HepG2 (cell line): Measurements from ENCODE around the gene MYADML2. TPM values are rescaled to one million over a fixed set of nuclear protein-coding genes. Genes with fewer than 3 reads are reported as not detected.
A peak's percentile ranks its signal among the peaks of the same experiment; 100 is the strongest.

ENCODE experiments used
- ARID3A ChIP-seq: IDR thresholded peaks from 2 replicates; pipeline ENCODE4 v1.6.1; 2012; ENCODE audit warnings: low read depth, low read length, improper control_type of control experiment
- CBX2 ChIP-seq, 2 experiments: fragments of 200-600 bp in 1 of 2; sonication (generic); formaldehyde crosslinking in 1 of 2; IDR thresholded peaks; 2 replicates each; pipeline versions ENCODE4 v1.7.0 to v1.8.1; 2018 to 2022; ENCODE audit warnings: low read depth in 2 of 2, low read length in 1 of 2, mild to moderate bottlenecking in 1 of 2, missing genetic modification reagents in 1 of 2
- DMTF1 ChIP-seq: sonication (generic); formaldehyde crosslinking; IDR thresholded peaks from 2 replicates; pipeline ENCODE4 v1.4.0; 2020; ENCODE audit warnings: mild to moderate bottlenecking, missing genetic modification reagents
- FOXK1 ChIP-seq: sonication (generic); formaldehyde crosslinking; IDR thresholded peaks from 2 replicates; pipeline ENCODE4 v1.4.0; 2020; ENCODE audit warnings: low read depth, missing genetic modification reagents, borderline replicate concordance
- HES4 ChIP-seq: sonication (generic); formaldehyde crosslinking; IDR thresholded peaks from 2 replicates; pipeline ENCODE4 v1.9.0; 2021; ENCODE audit warnings: mild to moderate bottlenecking, missing genetic modification reagents, borderline replicate concordance
- MBNL3 ChIP-seq: fragments of 250-450 bp; sonication (Bioruptor Pico); conservative IDR thresholded peaks from 2 replicates; pipeline ENCODE4 v1.8.0; 2022; ENCODE audit warnings: mild to moderate bottlenecking, inconsistent platforms
- PITX1 ChIP-seq: sonication (generic); formaldehyde crosslinking; IDR thresholded peaks from 2 replicates; pipeline ENCODE4 v1.5.1; 2020; ENCODE audit warnings: mild to moderate bottlenecking, missing genetic modification reagents
- REST ChIP-seq, 2 experiments: IDR thresholded peaks; 2 replicates each; pipeline ENCODE4 v1.6.1; 2011 to 2012; ENCODE audit warnings: low read length in 2 of 2, borderline replicate concordance in 1 of 2, low read depth in 1 of 2, mild to moderate bottlenecking in 1 of 2, moderate library complexity in 1 of 2
- STAT5B ChIP-seq: sonication (generic); formaldehyde crosslinking; IDR thresholded peaks from 2 replicates; pipeline ENCODE4 v1.4.0; 2020; ENCODE audit warnings: missing genetic modification reagents
- U2AF1 ChIP-seq: fragments of 200-400 bp; formaldehyde crosslinking; optimal IDR thresholded peaks from 2 replicates; pipeline ENCODE3; 2017; ENCODE audit warnings: mild to moderate bottlenecking, low read depth, low read length
- ZGPAT ChIP-seq: IDR thresholded peaks from 2 replicates; pipeline ENCODE4 v1.6.1; 2016; ENCODE audit warnings: mild to moderate bottlenecking
- polyA plus RNA-seq, 8 experiments: library from polyadenylated mRNA; depleted of rRNA in 3 of 8; stranded (reverse) in 7 of 8; unstranded in 1 of 8; fragments of >200 nt; fragmentation: Illumina TruSeq in 4 of 8; extraction: Trizol in 4 of 8; gene quantifications; 2 replicates each; pipeline versions ENCODE4 v1.2.1 to v1.2.3, GENCODE V29; 2011 to 2016; ENCODE audit warnings: low read depth in 4 of 8, missing spikeins in 1 of 8, mixed read lengths in 1 of 8; ENCODE audit not compliant: insufficient read depth in 1 of 8
- total RNA-seq, 5 experiments: library from RNA; depleted of rRNA; stranded (reverse); fragments of >200 nt; fragmentation: Illumina TruSeq; extraction: Trizol; gene quantifications; 2 replicates each; pipeline ENCODE4 v1.2.3, GENCODE V29; 2016; ENCODE audit warnings: low read depth in 1 of 5
- TF ChIP-seq, protein P1 (sequence below): sonication (generic); formaldehyde crosslinking; IDR thresholded peaks from 2 replicates; pipeline ENCODE4 v1.5.0; 2020; ENCODE audit warnings: mild to moderate bottlenecking, missing genetic modification reagents
- TF ChIP-seq, protein P2 (sequence below): sonication (generic); formaldehyde crosslinking; IDR thresholded peaks from 2 replicates; pipeline ENCODE4 v1.5.1; 2020; ENCODE audit warnings: mild to moderate bottlenecking, moderate library complexity, missing genetic modification reagents

The MYADML2 gene
- total and polyA plus RNA-seq, 2 of the 13 experiments (the other 11 are each of a cell fraction or from before 2014, with no cell fraction given) = not detected

DNA sequence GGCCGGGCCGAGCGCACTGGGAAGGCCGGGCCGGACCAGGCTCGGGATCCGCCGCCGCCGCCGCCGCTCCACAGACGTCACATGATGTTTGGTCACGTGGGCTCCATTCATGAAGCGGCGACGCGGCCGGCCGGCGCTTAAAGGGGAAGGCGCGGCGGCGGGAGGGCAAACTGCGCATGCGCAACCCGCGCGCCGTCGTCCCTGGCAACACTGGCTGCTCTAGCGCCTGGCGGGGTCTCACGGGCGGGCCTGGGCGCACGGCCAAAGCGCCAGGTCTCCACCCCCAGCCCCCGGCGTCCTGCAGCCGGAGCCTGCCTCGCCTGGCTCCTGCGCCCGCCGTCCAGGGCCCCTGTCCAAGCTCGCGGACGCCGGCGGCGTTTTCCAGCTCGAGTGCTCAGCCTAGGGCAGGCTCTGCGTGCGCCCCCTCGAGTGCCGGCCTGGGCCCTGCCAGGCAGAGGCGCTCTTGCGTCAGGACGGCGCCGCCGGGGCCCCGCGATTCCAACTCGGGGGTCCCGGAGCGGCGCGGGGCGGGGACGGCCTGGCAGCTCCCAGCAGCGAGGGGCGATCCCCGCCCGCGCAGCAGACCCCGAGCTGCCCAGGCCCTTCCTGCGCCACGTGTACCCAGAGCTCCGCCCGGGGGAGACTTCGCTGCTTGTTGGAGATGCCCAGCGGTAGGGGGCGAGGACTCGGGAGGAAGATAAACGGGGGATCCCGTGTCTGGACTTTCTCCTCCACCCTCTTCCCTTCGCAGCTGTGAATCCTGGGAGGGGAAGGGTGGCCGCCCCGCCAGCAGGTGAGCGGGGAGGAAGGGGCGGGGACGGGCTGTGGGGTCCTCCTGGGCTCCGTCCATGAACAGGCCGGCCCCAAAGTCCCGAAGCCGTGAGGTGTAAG is 19.1 kb downstream of the MYADML2 start, which contains the start of gene MAFG (continued):
- TF ChIP-seq U2AF1 (no peak), STAT5B (no peak), ZGPAT (0 out of 2 replicates have a peak, but pooled peaks have one; percentile 31), CBX2 (IDR thresholded peaks at IDR 0.05; ENCODE audit: low read depth, low read length) (no peak), CBX2 (CRISPR knock-in tag; IDR thresholded peaks at IDR 0.05; ENCODE audit: low read depth) (no peak), FOXK1 (peak; percentile 77; the same call in 1 of the 2 replicates), REST (IDR thresholded peaks at IDR 0.05; ENCODE audit: borderline replicate concordance in 1 of 2, low read depth in 1 of 2, low read length in 2 of 2) (no peak), HES4 (no peak; the same call in 1 of the 2 replicates), MBNL3 (CRISPR knock-in tag) (no peak), ARID3A (no peak), DMTF1 (CRISPR knock-in tag) (no peak), PITX1 (CRISPR knock-in tag) (no peak; the same call in 1 of the 2 replicates)
- TF ChIP-seq, protein P1, sequence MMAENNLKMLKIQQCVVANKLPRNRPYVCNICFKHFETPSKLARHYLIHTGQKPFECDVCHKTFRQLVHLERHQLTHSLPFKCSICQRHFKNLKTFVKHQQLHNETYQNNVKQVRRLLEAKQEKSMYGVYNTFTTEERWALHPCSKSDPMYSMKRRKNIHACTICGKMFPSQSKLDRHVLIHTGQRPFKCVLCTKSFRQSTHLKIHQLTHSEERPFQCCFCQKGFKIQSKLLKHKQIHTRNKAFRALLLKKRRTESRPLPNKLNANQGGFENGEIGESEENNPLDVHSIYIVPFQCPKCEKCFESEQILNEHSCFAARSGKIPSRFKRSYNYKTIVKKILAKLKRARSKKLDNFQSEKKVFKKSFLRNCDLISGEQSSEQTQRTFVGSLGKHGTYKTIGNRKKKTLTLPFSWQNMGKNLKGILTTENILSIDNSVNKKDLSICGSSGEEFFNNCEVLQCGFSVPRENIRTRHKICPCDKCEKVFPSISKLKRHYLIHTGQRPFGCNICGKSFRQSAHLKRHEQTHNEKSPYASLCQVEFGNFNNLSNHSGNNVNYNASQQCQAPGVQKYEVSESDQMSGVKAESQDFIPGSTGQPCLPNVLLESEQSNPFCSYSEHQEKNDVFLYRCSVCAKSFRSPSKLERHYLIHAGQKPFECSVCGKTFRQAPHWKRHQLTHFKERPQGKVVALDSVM (CRISPR knock-in tag) = peak; percentile 15; the same call in 1 of the 2 replicates
- TF ChIP-seq, protein P2, sequence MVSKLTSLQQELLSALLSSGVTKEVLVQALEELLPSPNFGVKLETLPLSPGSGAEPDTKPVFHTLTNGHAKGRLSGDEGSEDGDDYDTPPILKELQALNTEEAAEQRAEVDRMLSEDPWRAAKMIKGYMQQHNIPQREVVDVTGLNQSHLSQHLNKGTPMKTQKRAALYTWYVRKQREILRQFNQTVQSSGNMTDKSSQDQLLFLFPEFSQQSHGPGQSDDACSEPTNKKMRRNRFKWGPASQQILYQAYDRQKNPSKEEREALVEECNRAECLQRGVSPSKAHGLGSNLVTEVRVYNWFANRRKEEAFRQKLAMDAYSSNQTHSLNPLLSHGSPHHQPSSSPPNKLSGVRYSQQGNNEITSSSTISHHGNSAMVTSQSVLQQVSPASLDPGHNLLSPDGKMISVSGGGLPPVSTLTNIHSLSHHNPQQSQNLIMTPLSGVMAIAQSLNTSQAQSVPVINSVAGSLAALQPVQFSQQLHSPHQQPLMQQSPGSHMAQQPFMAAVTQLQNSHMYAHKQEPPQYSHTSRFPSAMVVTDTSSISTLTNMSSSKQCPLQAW (CRISPR knock-in tag) = no peak
